ENCODE measurements around the gene BRD8.

DNA sequence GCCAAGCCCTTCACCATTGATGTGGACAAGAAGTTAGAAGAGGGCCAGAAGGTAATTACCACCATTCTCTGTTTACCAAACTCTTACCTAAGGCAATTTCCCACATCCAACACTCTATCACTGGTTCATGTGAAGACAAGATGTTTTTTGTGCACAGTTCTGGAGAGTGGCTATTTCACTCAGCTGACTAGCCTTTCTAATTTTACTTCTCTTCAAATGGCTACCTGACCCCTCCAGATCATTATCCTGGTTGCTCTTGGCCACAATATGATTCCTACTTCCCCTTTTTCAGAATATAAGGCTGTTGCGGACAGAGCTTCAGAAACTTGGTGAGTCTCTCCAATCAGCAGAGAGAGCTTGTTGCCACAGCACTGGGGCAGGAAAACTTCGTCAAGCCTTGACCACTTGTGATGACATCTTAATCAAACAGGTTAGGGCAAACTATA lies 7.6 kb upstream of the BRD8 start:
- TF ChIP-seq CTCF (IDR thresholded peaks at IDR 0.05) (no peak), POLR2AphosphoS5 (IDR thresholded peaks at IDR 0.05) (no peak), POLR2A (IDR thresholded peaks at IDR 0.05) (no peak)

All from stomach (tissue), 4 donors.